Activated CD4-positive, alpha-beta memory T cell treated with anti-CD3 and anti-CD28 coated beads for 36 hours (primary cell): ENCODE measurements around the gene EFS. TPM values are rescaled to one million over a fixed set of nuclear protein-coding genes. Genes with fewer than 3 reads are reported as not detected.
A peak's percentile ranks its signal among the peaks of the same experiment; 100 is the strongest.

Experiments used
- CTCF ChIA-PET: fragments of 350-600 bp; sonication (Branson Sonifier 250); formaldehyde crosslinking; loops from one replicate; lab custom pipeline; 2021; ENCODE audit warnings: antibody characterized with exemption, inconsistent platforms; lab: Charles Lee
- POLR2A ChIA-PET: fragments of 350-600 bp; sonication (Branson Sonifier 250); formaldehyde crosslinking; loops from one replicate; lab custom pipeline; 2021; ENCODE audit warnings: antibody characterized with exemption; lab: Charles Lee
- DNase-seq: peaks from one replicate; pipeline ENCODE4 v3.0.0-alpha.2; 2020
- H3K27ac Mint-ChIP-seq: one replicate; pipeline ENCODE4 v1.8.0; 2021; ENCODE audit warnings: mixed read lengths
- H3K27me3 Mint-ChIP-seq: one replicate; pipeline ENCODE4 v1.8.0; 2021; ENCODE audit warnings: mixed read lengths
- H3K36me3 Mint-ChIP-seq: one replicate; pipeline ENCODE4 v1.8.0; 2021; ENCODE audit warnings: mixed read lengths
- H3K4me1 Mint-ChIP-seq: one replicate; pipeline ENCODE4 v1.8.0; 2021; ENCODE audit warnings: low read depth, mixed read lengths
- H3K4me3 Mint-ChIP-seq: one replicate; pipeline ENCODE4 v1.8.0; 2021; ENCODE audit warnings: mild to moderate bottlenecking, mixed read lengths
- H3K9me3 Mint-ChIP-seq: one replicate; pipeline ENCODE4 v1.8.0; 2021; ENCODE audit warnings: mixed read lengths
- intact Hi-C: fragments of 100-400 bp; cut with micrococcal nuclease; formaldehyde crosslinking; loops from one replicate; pipeline ENCODE4 v1.15.1; 2023
- total RNA-seq, 2 experiments: library from RNA; stranded (reverse); gene quantifications; one replicate each; pipeline ENCODE4 v1.2.3, GENCODE V29; 2021

Gene EFS
- total RNA-seq, 2 experiments from 2014 or later, result not detected

GRCh38 chr14:23360496-23360895 lies 4.5 kb downstream of the EFS start:
- ChIA-PET CTCF (interaction anchor here (0.9 to 1.9 kb wide), 3 partner anchors 19 to 240 kb away, joined by 4 to 7 read pairs (median 4); no protein-coding TSS in a partner anchor), POLR2A (no interaction called here)
- Mint-ChIP-seq H3K4me1 (peaks cover 6% of the 10 kb centered on the region), H3K27ac (no peak overlapping the region), H3K4me3 (no peak overlapping the region), H3K36me3 (no peaks in the 10 kb centered on the region), H3K27me3 (peaks cover 13% of the 10 kb centered on the region), H3K9me3 (no peaks in the 10 kb centered on the region)
- no peak for DNase-seq
- intact Hi-C loops, result loop anchor here (5.0 kb wide), 1 partner anchor 33 kb away; no protein-coding TSS in a partner anchor

- Mint-ChIP-seq H3K27ac (no peak overlapping the region), H3K27me3 (peaks cover 16% of the 10 kb centered on the region), H3K4me1 (peaks cover 5% of the 10 kb centered on the region), H3K4me3 (no peak overlapping the region), H3K9me3 (no peaks in the 10 kb centered on the region), H3K36me3 (no peaks in the 10 kb centered on the region)
- intact Hi-C loops, result loop anchor here (5.0 kb wide), 1 partner anchor 33 kb away; no protein-coding TSS in a partner anchor
- CTCF ChIA-PET, result interaction anchor here (0.9 to 1.9 kb wide), 3 partner anchors 20 to 239 kb away, joined by 4 to 7 read pairs (median 4); no protein-coding TSS in a partner anchor
- POLR2A ChIA-PET, result no interaction called here
- no peak for DNase-seq
Measured at GRCh38 chr14:23359722-23360447, 5.1 kb downstream of the EFS start.

GRCh38 chr14:23359167-23359626 lies 5.8 kb downstream of the EFS start:
- Mint-ChIP-seq H3K9me3 (no peaks in the 10 kb centered on the region), H3K4me3 (no peak overlapping the region), H3K27me3 (peaks cover 12% of the 10 kb centered on the region), H3K36me3 (no peaks in the 10 kb centered on the region), H3K27ac (no peak overlapping the region), H3K4me1 (peaks cover 2% of the 10 kb centered on the region)
- ChIA-PET POLR2A (no interaction called here), CTCF (interaction anchor here (1.5 to 1.9 kb wide), 3 partner anchors 20 to 33 kb away, joined by 4 to 7 read pairs (median 7); no protein-coding TSS in a partner anchor)
- intact Hi-C loops, result no loop called here
- no peak for DNase-seq

GRCh38 chr14:23358553-23359166 lies 6.3 kb downstream of the EFS start:
- Mint-ChIP-seq H3K9me3 (no peaks in the 10 kb centered on the region), H3K27me3 (peaks cover 14% of the 10 kb centered on the region), H3K4me1 (peaks cover 2% of the 10 kb centered on the region), H3K36me3 (no peaks in the 10 kb centered on the region), H3K27ac (no peak overlapping the region), H3K4me3 (no peak overlapping the region)
- intact Hi-C loops, result no loop called here
- DNase-seq, result no peak
- POLR2A ChIA-PET, result no interaction called here
- CTCF ChIA-PET, result interaction anchor here (1.9 kb wide), 1 partner anchor 21 kb away, joined by 7 read pairs; no protein-coding TSS in a partner anchor

GRCh38 chr14:23358042-23358441 lies 6.9 kb downstream of the EFS start:
- no peak overlapping the region for H3K27ac Mint-ChIP-seq
- ChIA-PET CTCF (interaction anchor here (1.9 kb wide), 1 partner anchor 22 kb away, joined by 7 read pairs; no protein-coding TSS in a partner anchor), POLR2A (no interaction called here)
- no peak for DNase-seq
- intact Hi-C loops, result no loop called here
- H3K4me3 Mint-ChIP-seq, result no peak overlapping the region
- no peaks in the 10 kb centered on the region for H3K9me3 Mint-ChIP-seq
- peaks cover 3% of the 10 kb centered on the region for H3K4me1 Mint-ChIP-seq
- H3K27me3 Mint-ChIP-seq, result peaks cover 18% of the 10 kb centered on the region
- no peaks in the 10 kb centered on the region for H3K36me3 Mint-ChIP-seq

- peaks cover 20% of the 10 kb centered on the region for H3K27me3 Mint-ChIP-seq
- DNase-seq, result no peak
- POLR2A ChIA-PET, result no interaction called here
- H3K27ac Mint-ChIP-seq, result no peak overlapping the region
- H3K9me3 Mint-ChIP-seq, result no peaks in the 10 kb centered on the region
- intact Hi-C loops, result no loop called here
- no peaks in the 10 kb centered on the region for H3K36me3 Mint-ChIP-seq
- no peak overlapping the region for H3K4me3 Mint-ChIP-seq
- peaks cover 5% of the 10 kb centered on the region for H3K4me1 Mint-ChIP-seq
- CTCF ChIA-PET, result interaction anchor here (1.7 to 1.9 kb wide), 2 partner anchors 23 kb away, joined by 4 to 7 read pairs; no protein-coding TSS in a partner anchor
Measured at GRCh38 chr14:23357261-23357660, 7.7 kb downstream of the EFS start.

GRCh38 chr14:23356662-23357061 lies 8.3 kb downstream of the EFS start:
- DNase-seq, result no peak
- CTCF ChIA-PET, result interaction anchor here (1.7 kb wide), 1 partner anchor 24 kb away, joined by 4 read pairs; no protein-coding TSS in a partner anchor
- peaks cover 5% of the 10 kb centered on the region for H3K4me1 Mint-ChIP-seq
- no peaks in the 10 kb centered on the region for H3K9me3 Mint-ChIP-seq
- intact Hi-C loops, result no loop called here
- POLR2A ChIA-PET, result no interaction called here
- H3K27me3 Mint-ChIP-seq, result peaks cover 20% of the 10 kb centered on the region
- H3K4me3 Mint-ChIP-seq, result no peak overlapping the region
- no peaks in the 10 kb centered on the region for H3K36me3 Mint-ChIP-seq
- H3K27ac Mint-ChIP-seq, result no peak overlapping the region

- CTCF ChIA-PET, result interaction anchor here (1.7 kb wide), 1 partner anchor 24 kb away, joined by 4 read pairs; no protein-coding TSS in a partner anchor
- peaks cover 25% of the 10 kb centered on the region for H3K27me3 Mint-ChIP-seq
- peaks cover 6% of the 10 kb centered on the region for H3K4me1 Mint-ChIP-seq
- no peak for DNase-seq
- intact Hi-C loops, result no loop called here
- H3K4me3 Mint-ChIP-seq, result no peak overlapping the region
- POLR2A ChIA-PET, result no interaction called here
- H3K27ac Mint-ChIP-seq, result no peak overlapping the region
- no peaks in the 10 kb centered on the region for H3K9me3 Mint-ChIP-seq
- peaks cover 2% of the 10 kb centered on the region for H3K36me3 Mint-ChIP-seq
Measured at GRCh38 chr14:23355871-23356435, 9.0 kb downstream of the EFS start.

GRCh38 chr14:23354990-23355389 lies 10.0 kb downstream of the EFS start:
- peaks cover 30% of the 10 kb centered on the region for H3K27me3 Mint-ChIP-seq
- no peak for DNase-seq
- H3K4me1 Mint-ChIP-seq, result peaks cover 5% of the 10 kb centered on the region
- H3K9me3 Mint-ChIP-seq, result no peaks in the 10 kb centered on the region
- CTCF ChIA-PET, result interaction anchor here (1.7 kb wide), 1 partner anchor 25 kb away, joined by 9 read pairs; no protein-coding TSS in a partner anchor
- intact Hi-C loops, result no loop called here
- POLR2A ChIA-PET, result no interaction called here
- peaks cover 2% of the 10 kb centered on the region for H3K36me3 Mint-ChIP-seq
- no peak overlapping the region for H3K27ac Mint-ChIP-seq
- no peak overlapping the region for H3K4me3 Mint-ChIP-seq

GRCh38 chr14:23353433-23353780 lies 11.6 kb downstream of the EFS start:
- H3K9me3 Mint-ChIP-seq, result no peaks in the 10 kb centered on the region
- peaks cover 2% of the 10 kb centered on the region for H3K36me3 Mint-ChIP-seq
- H3K4me1 Mint-ChIP-seq, result peaks cover 5% of the 10 kb centered on the region
- CTCF ChIA-PET, result interaction anchor here (0.5 to 1.7 kb wide), 5 partner anchors 17 to 653 kb away, joined by 3 to 9 read pairs (median 3); no protein-coding TSS in a partner anchor
- DNase-seq, result no peak
- POLR2A ChIA-PET, result no interaction called here
- H3K27me3 Mint-ChIP-seq, result peaks cover 30% of the 10 kb centered on the region
- intact Hi-C loops, result no loop called here
- H3K27ac Mint-ChIP-seq, result no peak overlapping the region
- H3K4me3 Mint-ChIP-seq, result peak overlapping the region; percentile 61

GRCh38 chr14:23352506-23353432 lies 12.2 kb downstream of the EFS start, which contains the start of gene SLC22A17:
TSS of gene SLC22A17 (minus strand) at chr14:23352887.
- Mint-ChIP-seq H3K4me3 (peak within 1 kb of the TSS; percentile 61), H3K36me3 (peaks cover 2% of the 10 kb centered on the region), H3K9me3 (no peaks in the 10 kb centered on the region), H3K4me1 (peaks cover 5% of the 10 kb centered on the region), H3K27ac (no peak within 1 kb of the TSS), H3K27me3 (peaks cover 30% of the 10 kb centered on the region)
- DNase-seq, result peak; percentile 68
- intact Hi-C loops, result no loop called here
- CTCF ChIA-PET, result interaction anchor here (0.5 to 1.1 kb wide), 7 partner anchors 9 to 945 kb away, joined by 3 to 6 read pairs (median 3); no protein-coding TSS in a partner anchor
- POLR2A ChIA-PET, result no interaction called here
